ENCODE results near the gene METTL18.
"Not testable (repeated sequence)": the region's sequence is repeated elsewhere in the genome, so short reads cannot be mapped to it uniquely, and the experiment has no call there.

Gene METTL18

GRCh38 chr1:169794530-169795416 lies at the start of gene METTL18:
Gene METTL18 (minus strand): TSS chr1:169794907. CDS start chr1:169793695, 1,212 bp downstream.
- DNase-seq (ENCODE audit: low read depth), result peak; percentile 87

GRCh38 chr1:169838942-169839341 lies 44.2 kb upstream of the METTL18 start:
- no peak for DNase-seq (ENCODE audit: low read depth)

DNA sequence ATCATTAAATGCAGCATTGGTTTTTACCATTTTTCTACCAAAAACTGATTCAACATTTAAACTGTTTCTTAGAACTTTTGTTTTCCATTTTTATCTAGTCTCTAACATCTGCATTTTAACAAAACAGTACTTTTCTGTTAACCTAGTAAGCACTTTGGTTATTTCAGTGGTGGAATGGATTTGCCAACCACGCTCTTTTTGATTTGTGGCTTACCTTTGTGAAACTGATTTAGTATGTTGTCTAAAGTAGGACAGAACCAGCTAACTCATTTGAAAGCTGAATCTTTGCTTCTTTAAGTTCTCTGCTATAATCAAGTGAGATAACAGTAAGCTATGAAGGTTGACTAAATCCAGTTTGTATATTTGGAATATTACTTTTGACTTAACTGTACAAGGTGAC lies 41.5 kb upstream of the METTL18 start:
- DNase-seq (ENCODE audit: low read depth), result no peak

DNA sequence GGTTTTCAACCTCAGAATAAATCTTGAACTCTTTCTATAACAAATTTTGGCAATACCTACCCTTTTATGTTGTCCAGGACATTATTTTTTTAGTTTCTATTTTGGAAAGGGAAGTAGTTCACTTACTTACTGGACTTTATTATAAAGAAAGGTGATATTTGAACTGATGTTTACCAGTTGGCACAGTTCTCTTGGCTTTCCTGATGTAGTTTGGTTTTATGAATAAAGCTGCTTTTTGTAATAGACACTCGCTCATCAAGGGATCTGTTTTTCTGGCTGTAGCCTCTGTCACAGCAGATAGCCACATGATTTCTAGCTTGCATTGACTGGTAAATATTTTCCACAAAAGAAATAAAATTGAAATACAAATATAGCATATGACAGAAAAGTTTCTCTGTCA lies 40.9 kb upstream of the METTL18 start:
- no peak for DNase-seq (ENCODE audit: low read depth)

DNA sequence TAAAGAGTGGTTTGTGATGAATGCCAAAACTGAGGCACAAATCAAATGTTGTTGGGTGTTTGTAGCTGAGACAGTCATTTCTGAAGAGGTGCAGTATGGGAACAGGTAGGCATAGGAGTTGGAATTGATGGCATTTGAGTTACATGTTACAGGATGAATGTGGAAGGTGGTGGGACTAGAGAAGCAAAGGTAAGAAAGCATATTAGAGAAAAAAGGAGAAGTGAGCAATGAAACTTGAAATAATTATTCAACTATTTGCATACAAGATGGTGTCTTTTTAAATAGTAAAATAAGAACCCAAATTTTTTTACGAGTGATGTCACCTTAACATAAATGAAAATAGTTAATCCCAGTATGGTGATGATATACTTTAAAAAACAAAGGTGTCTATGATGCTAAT lies 40.2 kb upstream of the METTL18 start:
- DNase-seq (ENCODE audit: low read depth), result no peak

GRCh38 chr1:169833179-169833901 lies 38.6 kb upstream of the METTL18 start:
- no peak for DNase-seq (ENCODE audit: low read depth)

DNA sequence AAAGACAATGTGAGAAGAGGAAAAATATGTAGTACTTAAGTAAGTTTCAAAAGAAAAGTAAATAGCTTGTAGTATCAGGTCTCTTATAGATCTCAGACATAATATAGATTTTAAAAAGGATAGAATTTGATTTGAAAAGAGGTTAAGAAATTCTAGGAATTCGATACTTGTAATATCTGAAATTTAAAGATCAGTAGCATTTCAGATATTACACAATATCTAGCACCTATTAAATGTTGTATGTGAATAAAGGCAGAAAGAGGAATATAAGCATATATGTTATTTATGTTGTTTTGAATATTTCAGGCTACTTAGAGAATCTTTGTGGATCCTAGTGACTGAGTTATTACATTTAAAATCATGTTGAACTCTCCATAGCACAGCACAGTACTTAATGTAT lies 35.0 kb upstream of the METTL18 start:
- no peak for DNase-seq (ENCODE audit: low read depth)

GRCh38 chr1:169824153-169824552 lies 29.4 kb upstream of the METTL18 start:
- DNase-seq (ENCODE audit: low read depth), result no peak

DNA sequence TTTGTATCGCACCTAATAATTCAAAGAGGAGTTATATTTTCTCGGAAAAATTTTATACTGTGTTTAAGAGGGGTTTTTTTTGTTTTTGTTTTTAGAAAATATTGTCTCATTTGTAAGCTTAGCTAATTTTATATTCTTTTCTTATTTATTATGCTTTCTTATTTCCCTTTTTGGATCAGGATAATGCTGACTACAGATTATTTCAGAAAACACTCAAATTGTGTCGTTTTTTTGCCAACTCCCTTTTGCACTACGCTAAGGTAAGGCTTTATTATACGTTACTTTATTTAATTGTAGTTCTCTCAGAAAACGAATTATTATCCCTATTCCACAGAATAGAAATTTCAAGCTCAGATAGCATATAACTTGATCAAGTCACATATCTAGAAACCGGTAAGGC lies 26.8 kb upstream of the METTL18 start:
- DNase-seq (ENCODE audit: low read depth), result no peak

DNA sequence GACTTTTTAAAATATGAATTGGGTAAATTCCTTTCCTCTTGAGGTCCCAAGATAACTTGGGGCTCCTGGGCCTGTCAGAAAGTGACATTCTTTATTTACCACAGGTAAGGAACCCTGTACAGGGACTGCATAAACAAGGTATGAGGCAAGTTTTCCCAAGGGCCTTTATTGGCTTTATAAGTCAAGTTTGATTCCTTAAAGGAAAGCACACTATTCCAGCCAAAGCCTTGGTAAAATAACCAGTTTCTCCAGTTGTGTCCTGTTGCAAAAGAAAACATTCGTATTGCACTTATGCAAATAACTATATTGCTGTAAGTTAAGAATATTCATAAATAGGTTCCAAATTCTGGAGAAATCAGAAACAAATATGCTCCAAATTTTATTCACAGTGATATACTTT lies 21.9 kb upstream of the METTL18 start:
- no peak for DNase-seq (ENCODE audit: low read depth)

- DNase-seq (ENCODE audit: low read depth), result no peak
Observed at GRCh38 chr1:169814265-169814664, 19.6 kb upstream of the METTL18 start.

DNA sequence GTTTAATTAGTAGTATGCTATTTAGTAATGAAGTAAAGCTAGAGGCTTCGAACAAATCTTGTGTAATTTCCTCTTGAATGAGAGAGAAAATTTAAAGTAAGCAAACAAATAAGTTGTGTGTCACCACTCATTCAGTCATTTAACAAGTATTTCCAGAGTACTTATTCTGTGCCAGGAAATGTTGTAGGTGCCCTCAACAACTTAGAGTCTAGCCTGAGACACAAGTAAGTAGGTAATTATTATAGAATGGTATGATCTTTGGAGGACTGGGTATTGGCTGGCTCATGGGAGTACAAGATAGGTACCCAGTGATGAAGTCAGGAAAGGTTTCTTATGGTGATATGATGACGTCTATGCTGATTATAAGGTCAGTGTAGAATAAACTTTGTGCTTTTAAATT lies 17.4 kb upstream of the METTL18 start:
- no peak for DNase-seq (ENCODE audit: low read depth)

DNA sequence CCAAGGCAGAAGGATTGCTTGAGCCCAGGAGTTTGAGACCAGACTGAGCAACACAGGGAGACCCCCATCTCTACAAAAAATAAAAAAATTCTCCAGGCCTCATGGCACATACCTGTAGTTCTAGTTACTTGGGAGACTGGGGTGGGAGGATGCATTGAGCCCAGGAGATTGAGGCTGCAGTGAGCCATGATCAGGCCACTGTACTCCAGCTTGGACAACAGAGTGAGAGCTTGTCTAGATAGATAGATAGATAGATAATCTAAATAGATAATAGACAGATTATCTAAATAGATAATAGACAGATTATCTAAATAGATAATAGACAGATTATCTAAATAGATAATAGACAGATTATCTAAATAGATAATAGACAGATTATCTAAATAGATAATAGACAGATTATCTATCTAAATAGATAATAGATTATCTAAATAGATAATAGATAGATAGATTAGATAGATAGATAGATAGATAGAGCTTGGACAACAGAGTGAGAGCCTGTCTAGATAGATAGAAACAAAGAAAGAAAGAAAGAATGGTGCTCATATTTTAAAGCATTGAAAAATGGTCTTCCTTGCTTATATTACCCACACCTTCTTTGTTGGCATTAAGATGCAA lies 16.8 kb upstream of the METTL18 start:
- not testable (repeated sequence) for DNase-seq (ENCODE audit: low read depth)

- peak; percentile 10 for DNase-seq (ENCODE audit: low read depth)
Observed at GRCh38 chr1:169809370-169810095, 14.8 kb upstream of the METTL18 start.

GRCh38 chr1:169804941-169805340 lies 10.2 kb upstream of the METTL18 start:
- no peak for DNase-seq (ENCODE audit: low read depth)

DNA sequence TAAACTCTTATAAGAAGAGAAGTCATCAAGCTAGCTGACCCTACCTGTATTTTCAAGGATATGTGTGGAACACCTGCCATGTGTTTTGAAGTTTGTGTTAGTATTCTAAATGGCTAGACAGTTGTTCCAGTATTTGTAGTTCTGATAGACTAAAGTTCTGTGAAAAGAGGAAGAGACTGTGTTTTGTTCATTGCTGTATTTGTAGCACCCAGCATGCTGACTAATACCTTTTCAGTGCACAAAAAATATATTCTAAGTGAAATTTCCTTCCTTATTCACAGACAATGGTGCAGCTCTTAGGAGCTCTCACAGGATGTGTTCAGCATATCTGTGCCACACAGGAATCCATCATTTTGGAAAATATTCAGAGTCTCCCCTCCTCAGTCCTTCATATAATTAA lies 8.2 kb upstream of the METTL18 start:
- DNase-seq (ENCODE audit: low read depth), result no peak

GRCh38 chr1:169797281-169797680 lies 2.6 kb upstream of the METTL18 start:
- DNase-seq (ENCODE audit: low read depth), result no peak

DNA sequence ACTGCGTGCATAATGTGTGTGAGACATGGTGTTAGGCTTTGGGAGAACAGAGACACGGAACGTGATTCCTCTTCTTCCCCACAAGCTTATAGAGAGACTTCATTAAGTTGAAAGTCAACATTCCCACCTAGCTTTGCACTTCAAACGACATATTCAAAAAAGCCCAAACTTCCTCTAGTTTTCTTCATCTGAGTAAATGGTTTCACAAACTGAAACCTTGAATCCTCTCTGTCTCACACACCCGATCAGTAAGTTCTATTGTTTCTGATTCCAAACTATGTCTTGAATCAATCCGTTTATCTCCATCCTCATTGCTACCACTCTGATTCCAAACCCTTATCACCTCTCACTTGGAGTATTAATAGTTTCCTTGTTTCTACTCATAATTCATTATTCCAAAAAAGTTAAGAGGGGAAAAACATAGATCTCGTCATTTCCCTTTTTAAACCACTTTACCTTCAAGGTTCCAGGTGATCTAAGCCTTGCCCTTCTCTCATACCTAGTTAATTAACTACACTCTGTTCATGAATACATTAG lies 1.6 kb upstream of the METTL18 start:
- DNase-seq (ENCODE audit: low read depth), result no peak

DNA sequence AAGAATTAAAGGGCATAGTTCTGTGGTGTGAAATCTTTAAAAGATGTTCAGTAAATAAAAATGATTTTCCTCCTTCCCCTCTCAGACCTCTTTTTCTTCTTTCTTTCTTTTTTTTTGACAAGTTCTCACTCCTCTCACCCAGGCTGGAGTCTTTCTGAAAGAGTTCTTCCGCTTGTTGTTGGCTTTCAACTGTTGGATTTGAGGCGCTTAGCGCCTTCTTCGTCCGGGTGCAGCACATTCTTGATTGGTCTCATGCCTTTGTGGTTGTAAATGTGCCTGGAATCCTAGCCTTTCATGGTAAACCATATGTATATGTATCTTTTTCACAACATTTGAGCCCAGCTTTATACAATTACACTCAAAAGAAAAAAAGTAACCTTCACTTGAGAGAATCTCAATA lies 980 bp upstream of the METTL18 start:
- DNase-seq (ENCODE audit: low read depth), result no peak

- DNase-seq (ENCODE audit: low read depth), result no peak
Observed at GRCh38 chr1:169793730-169794129, 977 bp downstream of the METTL18 start.

DNA sequence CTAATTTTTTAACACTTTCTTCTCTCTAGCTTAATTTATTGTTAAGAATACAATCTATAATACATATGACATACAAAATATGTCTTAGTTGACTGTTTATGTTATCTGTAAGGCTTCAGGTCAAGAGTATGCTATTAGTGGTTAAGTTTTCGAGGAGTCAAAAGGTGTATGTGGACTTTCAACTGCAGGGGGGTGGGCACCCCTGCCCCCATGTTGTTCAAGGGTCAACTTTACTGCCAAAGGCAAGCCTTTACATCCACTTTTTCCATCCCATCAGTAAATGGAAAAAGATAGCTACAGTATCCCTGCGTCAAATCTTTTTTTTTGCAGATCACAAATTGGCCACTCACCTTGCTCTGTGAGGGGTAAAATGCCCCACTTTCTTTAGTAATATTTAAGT lies 6.3 kb downstream of the METTL18 start:
- no peak for DNase-seq (ENCODE audit: low read depth)

DNA sequence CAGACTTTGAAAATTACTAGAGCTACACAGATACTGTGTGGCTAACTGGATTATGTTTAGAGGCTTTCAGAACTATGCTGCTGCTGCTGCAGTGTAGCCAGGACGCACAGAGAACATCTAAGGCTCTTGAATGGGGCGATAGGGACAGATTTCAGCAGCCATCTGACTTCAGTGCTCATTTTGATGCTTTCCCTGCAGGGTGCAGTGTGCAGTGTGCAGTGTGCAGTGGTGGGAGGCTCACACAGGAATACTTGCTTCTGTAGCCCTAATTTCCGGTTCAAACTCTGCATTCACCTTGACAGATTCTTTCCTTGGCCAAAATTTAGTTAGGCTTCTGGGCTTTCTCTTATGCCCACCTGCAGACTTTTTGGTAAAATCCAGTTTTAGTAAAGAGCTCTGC lies 7.7 kb downstream of the METTL18 start:
- no peak for DNase-seq (ENCODE audit: low read depth)

Data from stimulated activated CD4-positive, alpha-beta T cell treated with anti-CD3 and anti-CD28 coated beads, Interleukin-2, amount 100 ng/mL, for 4 hours (primary cell).